Trophoblast cell (in vitro differentiated cells and primary cell): ENCODE results near the gene KRTAP5-4.

ENCODE experiments used
- DNase-seq, 2 donors: peaks; one replicate each; pipeline ENCODE4 v3.0.0-alpha.2; 2016
- H2AFZ ChIP-seq: 2 replicates; pipeline ENCODE4 v1.6.1; 2013; ENCODE audit warnings: low read length, moderate library complexity, mild to moderate bottlenecking; ENCODE audit not compliant: insufficient read depth, poor library complexity
- H2AK5ac ChIP-seq: 2 replicates; pipeline ENCODE4 v1.6.1; 2013; ENCODE audit warnings: mild to moderate bottlenecking, low read length
- H2BK120ac ChIP-seq: 2 replicates; pipeline ENCODE4 v1.6.1; 2013; ENCODE audit warnings: low read length, mild to moderate bottlenecking, moderate library complexity; ENCODE audit not compliant: insufficient read depth, poor library complexity
- H2BK12ac ChIP-seq: 2 replicates; pipeline ENCODE4 v1.6.1; 2013; ENCODE audit warnings: mild to moderate bottlenecking, low read length, moderate library complexity
- H2BK5ac ChIP-seq: 2 replicates; pipeline ENCODE4 v1.6.1; 2013; ENCODE audit warnings: low read length, low read depth, moderate library complexity, mild to moderate bottlenecking; ENCODE audit not compliant: poor library complexity
- H3K14ac ChIP-seq: 2 replicates; pipeline ENCODE4 v1.6.1; 2013; ENCODE audit warnings: mild to moderate bottlenecking, low read length
- H3K18ac ChIP-seq: 2 replicates; pipeline ENCODE4 v1.6.1; 2013; ENCODE audit warnings: mild to moderate bottlenecking, low read length
- H3K23ac ChIP-seq: 2 replicates; pipeline ENCODE4 v1.6.1; 2013; ENCODE audit warnings: low read length
- H3K27ac ChIP-seq: 2 replicates; pipeline ENCODE4 v1.5.1; 2013; ENCODE audit warnings: low read depth, mild to moderate bottlenecking, inconsistent platforms, low read length, moderate library complexity
- H3K27me3 ChIP-seq: 2 replicates; pipeline ENCODE4 v1.6.1; 2013; ENCODE audit warnings: inconsistent platforms, mild to moderate bottlenecking, low read length, moderate library complexity; ENCODE audit not compliant: insufficient read depth
- H3K36me3 ChIP-seq, 2 experiments: 1 replicate in 1 of 2; 2 replicates in 1 of 2; pipeline ENCODE4 v1.6.1; 2013; ENCODE audit warnings: low read length in 2 of 2, mild to moderate bottlenecking in 2 of 2, moderate library complexity in 1 of 2; ENCODE audit not compliant: insufficient read depth in 2 of 2, control insufficient read depth in 1 of 2
- H3K4ac ChIP-seq: 2 replicates; pipeline ENCODE4 v1.6.1; 2013; ENCODE audit warnings: low read depth, mild to moderate bottlenecking, low read length, moderate library complexity
- H3K4me1 ChIP-seq, 2 experiments: 1 replicate in 1 of 2; 2 replicates in 1 of 2; pipeline ENCODE4 v1.6.1; 2013; ENCODE audit warnings: low read length in 2 of 2, mild to moderate bottlenecking in 2 of 2, moderate library complexity in 1 of 2; ENCODE audit not compliant: insufficient read depth in 2 of 2, control insufficient read depth in 1 of 2
- H3K4me2 ChIP-seq: 2 replicates; pipeline ENCODE4 v1.6.1; 2013; ENCODE audit warnings: inconsistent platforms, mild to moderate bottlenecking, low read length, moderate library complexity
- H3K4me3 ChIP-seq: 2 replicates; pipeline ENCODE4 v1.5.1; 2013; ENCODE audit warnings: mild to moderate bottlenecking, low read depth, low read length, inconsistent platforms
- H3K79me1 ChIP-seq: one replicate; pipeline ENCODE4 v1.6.1; 2013; ENCODE audit warnings: low read length
- H3K79me2 ChIP-seq: 2 replicates; pipeline ENCODE4 v1.6.1; 2013; ENCODE audit warnings: low read length, mild to moderate bottlenecking; ENCODE audit not compliant: control insufficient read depth, insufficient read depth, poor library complexity
- H3K9ac ChIP-seq: 2 replicates; pipeline ENCODE4 v1.6.1; 2013; ENCODE audit warnings: mild to moderate bottlenecking, low read length
- H3K9me3 ChIP-seq: 2 replicates; pipeline ENCODE4 v1.6.1; 2013; ENCODE audit warnings: low read depth, mild to moderate bottlenecking, control low read depth, inconsistent platforms, low read length; ENCODE audit not compliant: insufficient read depth
- H4K12ac ChIP-seq: 2 replicates; pipeline ENCODE4 v1.6.1; 2013; ENCODE audit warnings: low read depth, mild to moderate bottlenecking, low read length, moderate library complexity
- H4K8ac ChIP-seq: 2 replicates; pipeline ENCODE4 v1.6.1; 2013; ENCODE audit warnings: low read depth, mild to moderate bottlenecking, low read length, moderate library complexity
- H4K91ac ChIP-seq: one replicate; pipeline ENCODE4 v1.6.1; 2013; ENCODE audit warnings: low read depth, mild to moderate bottlenecking, low read length, moderate library complexity
- WGBS: extraction: QIAGEN DNeasy Blood & Tissue Kit; methylation state at CpG from one replicate; pipeline ENCODE4 v1.1.7; 2013; ENCODE audit warnings: missing lambda C conversion rate; ENCODE audit not compliant: insufficient read length, insufficient coverage; ENCODE audit errors: extremely low coverage; 5-methylcytosine and 5-hydroxymethylcytosine counted together

The KRTAP5-4 gene

DNA sequence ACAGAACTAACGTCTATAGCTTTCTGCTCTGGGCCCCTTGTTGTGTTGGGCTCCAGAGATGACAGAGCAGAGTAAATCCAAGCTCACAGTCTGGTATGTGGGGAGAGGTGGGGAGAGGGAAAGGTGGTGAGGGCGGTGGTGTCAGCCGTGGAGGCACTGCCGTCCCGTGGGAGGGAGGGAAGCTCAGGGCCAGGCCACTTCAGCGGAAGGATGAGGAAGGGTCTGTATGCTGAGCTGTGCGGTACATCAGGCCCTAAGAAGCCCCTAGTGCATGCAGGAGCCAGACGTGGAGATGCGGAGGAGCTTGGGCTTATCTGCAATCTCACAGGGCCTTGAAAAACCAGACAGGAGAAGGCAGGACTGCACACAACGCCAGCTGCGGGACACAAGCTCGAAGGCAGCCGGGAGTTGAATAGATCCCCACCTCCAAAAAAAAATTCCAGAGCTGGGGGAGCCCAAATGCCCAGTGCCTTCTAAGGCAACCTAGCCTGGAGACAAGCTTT, 9.2 kb upstream of the KRTAP5-4 start:
- H4K12ac ChIP-seq: no peak overlapping the region
- H3K79me2 ChIP-seq: no peaks in the 10 kb centered on the region
- no peak overlapping the region for H3K4ac ChIP-seq
- H3K14ac ChIP-seq: no peak overlapping the region
- DNase-seq: no peak
- H2AFZ ChIP-seq: no peak overlapping the region
- no peak overlapping the region for H2BK12ac ChIP-seq
- no peak overlapping the region for H2AK5ac ChIP-seq
- H3K18ac ChIP-seq: no peak overlapping the region
- H3K4me3 ChIP-seq: no peak overlapping the region
- H3K36me3 ChIP-seq: no peaks in the 10 kb centered on the region
- H2BK120ac ChIP-seq: no peak overlapping the region
- H3K27ac ChIP-seq: no peak overlapping the region
- WGBS: no CpG with 5 or more reads among the region's 13 CpGs
- no peak overlapping the region for H3K23ac ChIP-seq
- no peak overlapping the region for H2BK5ac ChIP-seq
- peaks cover 2% of the 10 kb centered on the region for H3K9me3 ChIP-seq
- H3K79me1 ChIP-seq: no peaks in the 10 kb centered on the region
- H3K9ac ChIP-seq: no peak overlapping the region
- H4K8ac ChIP-seq: no peak overlapping the region
- H3K4me2 ChIP-seq: no peak overlapping the region
- H4K91ac ChIP-seq: no peak overlapping the region
- no peaks in the 10 kb centered on the region for H3K4me1 ChIP-seq
- H3K27me3 ChIP-seq: peaks cover 2% of the 10 kb centered on the region

- no peak overlapping the region for H3K4ac ChIP-seq
- no peaks in the 10 kb centered on the region for H3K79me1 ChIP-seq
- H3K14ac ChIP-seq: no peak overlapping the region
- H2AFZ ChIP-seq: no peak overlapping the region
- WGBS: no CpG with 5 or more reads among the region's 2 CpGs
- no peak overlapping the region for H2AK5ac ChIP-seq
- H3K36me3 ChIP-seq: no peaks in the 10 kb centered on the region
- no peak for DNase-seq
- no peak overlapping the region for H4K91ac ChIP-seq
- H3K18ac ChIP-seq: no peak overlapping the region
- H4K8ac ChIP-seq: no peak overlapping the region
- no peak overlapping the region for H3K4me3 ChIP-seq
- no peak overlapping the region for H2BK12ac ChIP-seq
- peaks cover 2% of the 10 kb centered on the region for H3K9me3 ChIP-seq
- no peak overlapping the region for H2BK5ac ChIP-seq
- no peaks in the 10 kb centered on the region for H3K4me1 ChIP-seq
- H3K9ac ChIP-seq: no peak overlapping the region
- H3K4me2 ChIP-seq: no peak overlapping the region
- no peak overlapping the region for H3K27ac ChIP-seq
- no peak overlapping the region for H3K23ac ChIP-seq
- H4K12ac ChIP-seq: no peak overlapping the region
- H2BK120ac ChIP-seq: no peak overlapping the region
- H3K79me2 ChIP-seq: no peaks in the 10 kb centered on the region
- H3K27me3 ChIP-seq: peaks cover 2% of the 10 kb centered on the region
Observed at GRCh38 chr11:1630271-1630670, 8.3 kb upstream of the KRTAP5-4 start.

DNA sequence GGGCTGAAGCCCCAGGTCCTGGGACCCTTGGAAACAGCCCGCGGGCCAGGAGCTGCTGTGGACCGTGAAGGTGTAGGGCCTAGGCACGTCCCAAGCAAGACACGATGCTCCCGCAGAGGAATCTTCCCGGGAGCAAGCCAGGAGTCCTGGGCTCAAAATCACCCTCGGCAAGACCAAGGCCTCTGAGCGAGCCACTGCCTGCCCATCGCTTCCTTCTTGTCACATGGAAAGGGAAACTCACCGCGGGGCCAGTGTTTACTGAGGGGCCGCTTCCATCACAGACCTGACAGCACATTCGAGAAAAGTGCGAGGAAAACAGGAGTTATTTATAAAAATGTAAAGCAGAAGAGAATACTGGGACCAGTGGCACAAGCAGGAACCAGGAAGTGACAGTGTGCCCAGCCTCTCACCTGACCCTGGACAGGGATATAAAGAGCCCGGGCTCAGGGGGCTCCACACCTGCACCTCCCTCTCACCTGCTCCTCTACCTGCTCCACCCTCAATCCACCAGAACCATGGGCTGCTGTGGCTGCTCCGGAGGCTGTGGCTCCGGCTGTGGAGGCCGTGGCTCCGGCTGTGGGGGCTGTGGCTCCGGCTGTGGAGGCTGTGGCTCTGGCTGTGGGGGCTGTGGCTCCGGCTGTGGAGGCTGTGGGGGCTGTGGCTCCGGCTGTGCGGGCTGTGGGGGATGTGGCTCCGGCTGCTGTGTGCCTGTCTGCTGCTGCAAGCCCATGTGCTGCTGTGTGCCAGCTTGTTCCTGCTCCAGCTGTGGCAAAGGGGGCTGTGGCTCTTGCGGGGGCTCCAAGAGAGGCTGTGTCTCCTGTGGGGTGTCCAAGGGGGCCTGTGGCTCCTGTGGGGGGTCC, 7.6 kb upstream of the KRTAP5-4 start, which contains the start of gene KRTAP5-5:
Gene KRTAP5-5 (plus strand): TSS at position 450 of the 860 bp plus-strand sequence. CDS start 66 bp downstream, at position 516.
- no peak for DNase-seq
- no CpG with 5 or more reads among the region's 26 CpGs for WGBS

DNA sequence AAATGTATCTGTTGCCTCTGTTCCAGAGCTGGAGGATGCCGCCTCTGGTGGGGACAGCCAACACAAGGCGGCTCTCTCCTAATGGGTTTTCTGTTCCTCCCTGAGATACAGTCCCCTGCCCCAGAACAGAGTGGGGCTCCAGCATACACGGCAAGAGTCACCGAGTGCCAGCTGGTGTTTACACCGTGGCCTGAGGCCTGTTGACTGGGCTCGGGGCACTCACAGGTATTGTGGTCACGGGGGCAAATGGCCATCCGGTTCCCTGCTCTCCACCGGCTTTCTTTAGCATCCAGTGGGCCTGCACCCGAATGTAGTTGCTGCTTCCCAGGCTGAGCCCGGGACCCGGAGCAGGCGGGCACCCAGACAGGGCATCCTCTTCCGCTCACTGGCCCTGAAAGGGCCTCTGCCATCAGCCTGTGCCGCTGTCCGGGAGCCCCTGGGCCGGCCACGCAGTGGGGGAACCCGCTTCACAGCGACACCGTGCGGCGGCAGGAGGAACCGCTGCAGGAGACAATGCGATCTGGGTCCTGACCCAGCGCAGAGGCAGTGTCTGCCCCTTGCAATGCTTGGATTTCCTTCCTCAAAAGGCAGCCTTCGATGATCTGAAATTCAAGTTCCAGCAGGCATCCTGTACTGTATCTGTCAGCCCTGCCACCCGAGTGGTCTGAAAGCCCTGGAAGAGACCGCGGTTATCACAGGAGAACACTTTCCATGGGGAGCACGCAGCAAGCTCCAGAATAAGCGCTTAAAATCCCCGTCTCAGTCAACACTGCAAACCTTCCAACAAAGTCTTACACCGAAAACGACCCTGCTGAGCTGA, 6.8 kb upstream of the KRTAP5-4 start:
- no peaks in the 10 kb centered on the region for H3K79me1 ChIP-seq
- H3K4me1 ChIP-seq: no peaks in the 10 kb centered on the region
- no peak overlapping the region for H4K91ac ChIP-seq

More for the DNA sequence above, 7.6 kb upstream of the KRTAP5-4 start, which contains the start of gene KRTAP5-5:
- no peak within 1 kb of the TSS for H3K27ac ChIP-seq
- no peaks in the 10 kb centered on the region for H3K4me1 ChIP-seq
- H2BK120ac ChIP-seq: no peak within 1 kb of the TSS
- no peaks in the 10 kb centered on the region for H3K36me3 ChIP-seq
- no peak within 1 kb of the TSS for H2AK5ac ChIP-seq
- H2BK5ac ChIP-seq: no peak within 1 kb of the TSS
- no peak within 1 kb of the TSS for H3K14ac ChIP-seq
- no peaks in the 10 kb centered on the region for H3K9me3 ChIP-seq
- H4K91ac ChIP-seq: no peak within 1 kb of the TSS
- H3K9ac ChIP-seq: no peak within 1 kb of the TSS
- no peaks in the 10 kb centered on the region for H3K79me2 ChIP-seq
- no peak within 1 kb of the TSS for H3K23ac ChIP-seq
- no peak within 1 kb of the TSS for H4K12ac ChIP-seq
- no peak within 1 kb of the TSS for H3K4me2 ChIP-seq
- H3K4me3 ChIP-seq: no peak within 1 kb of the TSS
- H2BK12ac ChIP-seq: no peak within 1 kb of the TSS
- H3K79me1 ChIP-seq: no peaks in the 10 kb centered on the region
- H3K4ac ChIP-seq: no peak within 1 kb of the TSS
- no peak within 1 kb of the TSS for H4K8ac ChIP-seq
- H2AFZ ChIP-seq: no peak within 1 kb of the TSS
- no peak within 1 kb of the TSS for H3K18ac ChIP-seq
- H3K27me3 ChIP-seq: peaks cover 2% of the 10 kb centered on the region

More for the DNA sequence above, 6.8 kb upstream of the KRTAP5-4 start:
- Histone ChIP-seq H3K27ac (no peak overlapping the region), H3K36me3 (no peaks in the 10 kb centered on the region), H3K9me3 (no peaks in the 10 kb centered on the region), H3K27me3 (no peaks in the 10 kb centered on the region), H3K14ac (no peak overlapping the region), H2AFZ (no peak overlapping the region), H2AK5ac (no peak overlapping the region), H2BK12ac (no peak overlapping the region), H3K18ac (no peak overlapping the region), H3K9ac (no peak overlapping the region), H3K79me2 (no peaks in the 10 kb centered on the region), H4K12ac (no peak overlapping the region), H3K4ac (no peak overlapping the region), H3K4me2 (no peak overlapping the region), H4K8ac (no peak overlapping the region), H2BK5ac (no peak overlapping the region), H2BK120ac (no peak overlapping the region), H3K4me3 (no peak overlapping the region), H3K23ac (no peak overlapping the region)
- no CpG with 5 or more reads among the region's 35 CpGs for WGBS
- peak in 1 of 2 donors; percentile 36 for DNase-seq
